Lower leg skin (tissue), 3 donors: Measurements from ENCODE around the gene PSMA7.

Experiments used
- POLR2A ChIP-seq, 2 donors: fragments of 450-650 bp; IDR thresholded peaks; one replicate each; pipeline ENCODE4 v1.6.1; 2016 to 2017; ENCODE audit warnings: antibody characterized with exemption in 2 of 2, mild to moderate bottlenecking in 1 of 2, moderate library complexity in 1 of 2
- TF ChIP-seq, protein P1 (sequence below), 3 donors: fragments of 450-650 bp; IDR thresholded peaks; one replicate each; pipeline ENCODE4 v1.5.1; 2016; ENCODE audit warnings: antibody characterized with exemption in 3 of 3, mild to moderate bottlenecking in 3 of 3, moderate library complexity in 2 of 3

DNA sequence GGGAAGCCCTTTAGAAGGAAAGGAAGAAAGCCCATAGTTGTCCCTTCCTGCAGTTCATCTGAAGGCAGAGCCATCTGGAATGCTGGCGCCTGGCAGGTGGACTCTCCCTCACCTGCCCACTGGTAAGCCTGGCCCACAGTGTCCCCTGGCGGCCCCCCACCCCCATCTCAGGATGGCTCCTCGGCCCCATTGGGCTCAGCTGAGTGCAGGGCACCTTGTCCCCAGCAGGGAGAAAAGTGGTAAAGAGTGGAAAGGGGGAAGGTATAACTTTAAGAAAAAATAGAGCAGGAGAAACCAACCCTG, 13.0 kb upstream of the PSMA7 start:
- TF ChIP-seq, protein P1, sequence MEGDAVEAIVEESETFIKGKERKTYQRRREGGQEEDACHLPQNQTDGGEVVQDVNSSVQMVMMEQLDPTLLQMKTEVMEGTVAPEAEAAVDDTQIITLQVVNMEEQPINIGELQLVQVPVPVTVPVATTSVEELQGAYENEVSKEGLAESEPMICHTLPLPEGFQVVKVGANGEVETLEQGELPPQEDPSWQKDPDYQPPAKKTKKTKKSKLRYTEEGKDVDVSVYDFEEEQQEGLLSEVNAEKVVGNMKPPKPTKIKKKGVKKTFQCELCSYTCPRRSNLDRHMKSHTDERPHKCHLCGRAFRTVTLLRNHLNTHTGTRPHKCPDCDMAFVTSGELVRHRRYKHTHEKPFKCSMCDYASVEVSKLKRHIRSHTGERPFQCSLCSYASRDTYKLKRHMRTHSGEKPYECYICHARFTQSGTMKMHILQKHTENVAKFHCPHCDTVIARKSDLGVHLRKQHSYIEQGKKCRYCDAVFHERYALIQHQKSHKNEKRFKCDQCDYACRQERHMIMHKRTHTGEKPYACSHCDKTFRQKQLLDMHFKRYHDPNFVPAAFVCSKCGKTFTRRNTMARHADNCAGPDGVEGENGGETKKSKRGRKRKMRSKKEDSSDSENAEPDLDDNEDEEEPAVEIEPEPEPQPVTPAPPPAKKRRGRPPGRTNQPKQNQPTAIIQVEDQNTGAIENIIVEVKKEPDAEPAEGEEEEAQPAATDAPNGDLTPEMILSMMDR (IDR thresholded peaks at IDR 0.05) = no peak
- TF ChIP-seq POLR2A (IDR thresholded peaks at IDR 0.05) = no peak
